ENCODE measurements around the gene CLSTN3. TPM values are rescaled to one million over a fixed set of nuclear protein-coding genes. Genes with fewer than 3 reads are reported as not detected.

Gene CLSTN3
- total and polyA plus RNA-seq, 2 of the 8 experiments (the other 6 are each of a cell fraction or from before 2014, with no cell fraction given): 20.4 to 26.3 TPM

- TF ChIP-seq, protein P1, sequence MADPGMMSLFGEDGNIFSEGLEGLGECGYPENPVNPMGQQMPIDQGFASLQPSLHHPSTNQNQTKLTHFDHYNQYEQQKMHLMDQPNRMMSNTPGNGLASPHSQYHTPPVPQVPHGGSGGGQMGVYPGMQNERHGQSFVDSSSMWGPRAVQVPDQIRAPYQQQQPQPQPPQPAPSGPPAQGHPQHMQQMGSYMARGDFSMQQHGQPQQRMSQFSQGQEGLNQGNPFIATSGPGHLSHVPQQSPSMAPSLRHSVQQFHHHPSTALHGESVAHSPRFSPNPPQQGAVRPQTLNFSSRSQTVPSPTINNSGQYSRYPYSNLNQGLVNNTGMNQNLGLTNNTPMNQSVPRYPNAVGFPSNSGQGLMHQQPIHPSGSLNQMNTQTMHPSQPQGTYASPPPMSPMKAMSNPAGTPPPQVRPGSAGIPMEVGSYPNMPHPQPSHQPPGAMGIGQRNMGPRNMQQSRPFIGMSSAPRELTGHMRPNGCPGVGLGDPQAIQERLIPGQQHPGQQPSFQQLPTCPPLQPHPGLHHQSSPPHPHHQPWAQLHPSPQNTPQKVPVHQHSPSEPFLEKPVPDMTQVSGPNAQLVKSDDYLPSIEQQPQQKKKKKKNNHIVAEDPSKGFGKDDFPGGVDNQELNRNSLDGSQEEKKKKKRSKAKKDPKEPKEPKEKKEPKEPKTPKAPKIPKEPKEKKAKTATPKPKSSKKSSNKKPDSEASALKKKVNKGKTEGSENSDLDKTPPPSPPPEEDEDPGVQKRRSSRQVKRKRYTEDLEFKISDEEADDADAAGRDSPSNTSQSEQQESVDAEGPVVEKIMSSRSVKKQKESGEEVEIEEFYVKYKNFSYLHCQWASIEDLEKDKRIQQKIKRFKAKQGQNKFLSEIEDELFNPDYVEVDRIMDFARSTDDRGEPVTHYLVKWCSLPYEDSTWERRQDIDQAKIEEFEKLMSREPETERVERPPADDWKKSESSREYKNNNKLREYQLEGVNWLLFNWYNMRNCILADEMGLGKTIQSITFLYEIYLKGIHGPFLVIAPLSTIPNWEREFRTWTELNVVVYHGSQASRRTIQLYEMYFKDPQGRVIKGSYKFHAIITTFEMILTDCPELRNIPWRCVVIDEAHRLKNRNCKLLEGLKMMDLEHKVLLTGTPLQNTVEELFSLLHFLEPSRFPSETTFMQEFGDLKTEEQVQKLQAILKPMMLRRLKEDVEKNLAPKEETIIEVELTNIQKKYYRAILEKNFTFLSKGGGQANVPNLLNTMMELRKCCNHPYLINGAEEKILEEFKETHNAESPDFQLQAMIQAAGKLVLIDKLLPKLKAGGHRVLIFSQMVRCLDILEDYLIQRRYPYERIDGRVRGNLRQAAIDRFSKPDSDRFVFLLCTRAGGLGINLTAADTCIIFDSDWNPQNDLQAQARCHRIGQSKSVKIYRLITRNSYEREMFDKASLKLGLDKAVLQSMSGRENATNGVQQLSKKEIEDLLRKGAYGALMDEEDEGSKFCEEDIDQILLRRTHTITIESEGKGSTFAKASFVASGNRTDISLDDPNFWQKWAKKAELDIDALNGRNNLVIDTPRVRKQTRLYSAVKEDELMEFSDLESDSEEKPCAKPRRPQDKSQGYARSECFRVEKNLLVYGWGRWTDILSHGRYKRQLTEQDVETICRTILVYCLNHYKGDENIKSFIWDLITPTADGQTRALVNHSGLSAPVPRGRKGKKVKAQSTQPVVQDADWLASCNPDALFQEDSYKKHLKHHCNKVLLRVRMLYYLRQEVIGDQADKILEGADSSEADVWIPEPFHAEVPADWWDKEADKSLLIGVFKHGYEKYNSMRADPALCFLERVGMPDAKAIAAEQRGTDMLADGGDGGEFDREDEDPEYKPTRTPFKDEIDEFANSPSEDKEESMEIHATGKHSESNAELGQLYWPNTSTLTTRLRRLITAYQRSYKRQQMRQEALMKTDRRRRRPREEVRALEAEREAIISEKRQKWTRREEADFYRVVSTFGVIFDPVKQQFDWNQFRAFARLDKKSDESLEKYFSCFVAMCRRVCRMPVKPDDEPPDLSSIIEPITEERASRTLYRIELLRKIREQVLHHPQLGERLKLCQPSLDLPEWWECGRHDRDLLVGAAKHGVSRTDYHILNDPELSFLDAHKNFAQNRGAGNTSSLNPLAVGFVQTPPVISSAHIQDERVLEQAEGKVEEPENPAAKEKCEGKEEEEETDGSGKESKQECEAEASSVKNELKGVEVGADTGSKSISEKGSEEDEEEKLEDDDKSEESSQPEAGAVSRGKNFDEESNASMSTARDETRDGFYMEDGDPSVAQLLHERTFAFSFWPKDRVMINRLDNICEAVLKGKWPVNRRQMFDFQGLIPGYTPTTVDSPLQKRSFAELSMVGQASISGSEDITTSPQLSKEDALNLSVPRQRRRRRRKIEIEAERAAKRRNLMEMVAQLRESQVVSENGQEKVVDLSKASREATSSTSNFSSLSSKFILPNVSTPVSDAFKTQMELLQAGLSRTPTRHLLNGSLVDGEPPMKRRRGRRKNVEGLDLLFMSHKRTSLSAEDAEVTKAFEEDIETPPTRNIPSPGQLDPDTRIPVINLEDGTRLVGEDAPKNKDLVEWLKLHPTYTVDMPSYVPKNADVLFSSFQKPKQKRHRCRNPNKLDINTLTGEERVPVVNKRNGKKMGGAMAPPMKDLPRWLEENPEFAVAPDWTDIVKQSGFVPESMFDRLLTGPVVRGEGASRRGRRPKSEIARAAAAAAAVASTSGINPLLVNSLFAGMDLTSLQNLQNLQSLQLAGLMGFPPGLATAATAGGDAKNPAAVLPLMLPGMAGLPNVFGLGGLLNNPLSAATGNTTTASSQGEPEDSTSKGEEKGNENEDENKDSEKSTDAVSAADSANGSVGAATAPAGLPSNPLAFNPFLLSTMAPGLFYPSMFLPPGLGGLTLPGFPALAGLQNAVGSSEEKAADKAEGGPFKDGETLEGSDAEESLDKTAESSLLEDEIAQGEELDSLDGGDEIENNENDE (IDR thresholded peaks at IDR 0.05; ENCODE audit: insufficient replicate concordance, low read length): no peak
- TF ChIP-seq ATF3 (IDR thresholded peaks at IDR 0.05; ENCODE audit: insufficient read depth, low read depth, low read length) (no peak), RFX5 (IDR thresholded peaks at IDR 0.05; ENCODE audit: borderline replicate concordance, low read depth, low read length) (no peak), CEBPB (IDR thresholded peaks at IDR 0.05; ENCODE audit: low read depth, low read length) (no peak), FOSL1 (IDR thresholded peaks at IDR 0.05; ENCODE audit: insufficient read depth, low read depth, low read length) (no peak), TEAD4 (IDR thresholded peaks at IDR 0.05; ENCODE audit: low read depth, low read length) (no peak), NRF1 (IDR thresholded peaks at IDR 0.05; ENCODE audit: low read depth, low read length) (no peak), KDM1A (IDR thresholded peaks at IDR 0.05; ENCODE audit: borderline replicate concordance, low read length) (no peak), SIRT6 (IDR thresholded peaks at IDR 0.05; ENCODE audit: low read length) (no peak), SP2 (IDR thresholded peaks at IDR 0.05; ENCODE audit: low read length) (no peak)
Measured at GRCh38 chr12:7169951-7170350, 39.8 kb downstream of the CLSTN3 start (continued).
